ENCODE data around the gene ABLIM3.

GRCh38 chr5:149219584-149219983 is 78.3 kb downstream of the ABLIM3 start:
- TF ChIP-seq POLR2AphosphoS5 (IDR thresholded peaks at IDR 0.05; ENCODE audit: low read depth, low read length) (no peak), CTCF (IDR thresholded peaks at IDR 0.05 in 2 of 3, conservative IDR thresholded peaks at IDR 0.05 in 1 of 3; ENCODE audit: borderline replicate concordance in 1 of 3, insufficient read depth in 1 of 3, low read depth in 2 of 3, low read length in 2 of 3) (no peak), EZH2phosphoT487 (IDR thresholded peaks at IDR 0.05; ENCODE audit: borderline replicate concordance) (no peak), POLR2A (IDR thresholded peaks at IDR 0.05; ENCODE audit: borderline replicate concordance, extremely low read depth, insufficient read depth, insufficient read length) (no peak), ELF1 (IDR thresholded peaks at IDR 0.05; ENCODE audit: borderline replicate concordance, low read depth) (no peak), FOSL1 (IDR thresholded peaks at IDR 0.05; ENCODE audit: low read depth) (no peak), MAX (IDR thresholded peaks at IDR 0.05) (no peak), JUND (IDR thresholded peaks at IDR 0.05) (no peak), EZH2 (IDR thresholded peaks at IDR 0.05) (no peak), ZBTB33 (IDR thresholded peaks at IDR 0.05; ENCODE audit: extremely low read depth, insufficient replicate concordance, low read length) (no peak), RAD21 (IDR thresholded peaks at IDR 0.05; ENCODE audit: low read depth) (no peak), SRF (IDR thresholded peaks at IDR 0.05; ENCODE audit: low read depth) (no peak)
- TF ChIP-seq, protein P1, sequence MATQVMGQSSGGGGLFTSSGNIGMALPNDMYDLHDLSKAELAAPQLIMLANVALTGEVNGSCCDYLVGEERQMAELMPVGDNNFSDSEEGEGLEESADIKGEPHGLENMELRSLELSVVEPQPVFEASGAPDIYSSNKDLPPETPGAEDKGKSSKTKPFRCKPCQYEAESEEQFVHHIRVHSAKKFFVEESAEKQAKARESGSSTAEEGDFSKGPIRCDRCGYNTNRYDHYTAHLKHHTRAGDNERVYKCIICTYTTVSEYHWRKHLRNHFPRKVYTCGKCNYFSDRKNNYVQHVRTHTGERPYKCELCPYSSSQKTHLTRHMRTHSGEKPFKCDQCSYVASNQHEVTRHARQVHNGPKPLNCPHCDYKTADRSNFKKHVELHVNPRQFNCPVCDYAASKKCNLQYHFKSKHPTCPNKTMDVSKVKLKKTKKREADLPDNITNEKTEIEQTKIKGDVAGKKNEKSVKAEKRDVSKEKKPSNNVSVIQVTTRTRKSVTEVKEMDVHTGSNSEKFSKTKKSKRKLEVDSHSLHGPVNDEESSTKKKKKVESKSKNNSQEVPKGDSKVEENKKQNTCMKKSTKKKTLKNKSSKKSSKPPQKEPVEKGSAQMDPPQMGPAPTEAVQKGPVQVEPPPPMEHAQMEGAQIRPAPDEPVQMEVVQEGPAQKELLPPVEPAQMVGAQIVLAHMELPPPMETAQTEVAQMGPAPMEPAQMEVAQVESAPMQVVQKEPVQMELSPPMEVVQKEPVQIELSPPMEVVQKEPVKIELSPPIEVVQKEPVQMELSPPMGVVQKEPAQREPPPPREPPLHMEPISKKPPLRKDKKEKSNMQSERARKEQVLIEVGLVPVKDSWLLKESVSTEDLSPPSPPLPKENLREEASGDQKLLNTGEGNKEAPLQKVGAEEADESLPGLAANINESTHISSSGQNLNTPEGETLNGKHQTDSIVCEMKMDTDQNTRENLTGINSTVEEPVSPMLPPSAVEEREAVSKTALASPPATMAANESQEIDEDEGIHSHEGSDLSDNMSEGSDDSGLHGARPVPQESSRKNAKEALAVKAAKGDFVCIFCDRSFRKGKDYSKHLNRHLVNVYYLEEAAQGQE (IDR thresholded peaks at IDR 0.05; ENCODE audit: low read depth): no peak

Measured in HCT116 (cell line).